Transverse colon (tissue), 4 donors: Measurements from ENCODE around the gene CEP78. TPM values are rescaled to one million over a fixed set of nuclear protein-coding genes. Genes with fewer than 3 reads are reported as not detected.
"Not testable (repeated sequence)": the region's sequence is repeated elsewhere in the genome, so short reads cannot be mapped to it uniquely, and the experiment has no call there.

Experiments
- DNase-seq: peaks from one replicate; pipeline ENCODE4 v3.0.0-alpha.2; 2019
- H3K27ac ChIP-seq, 4 donors: fragments of 200-600 bp; sonication (generic); 2 replicates each; pipeline ENCODE4 v1.5.1; 2016 to 2018; ENCODE audit warnings: inconsistent platforms in 4 of 4
- H3K27me3 ChIP-seq: fragments of 200-600 bp; sonication (generic); 2 replicates; pipeline ENCODE4 v1.5.1; 2017; ENCODE audit warnings: inconsistent platforms
- H3K36me3 ChIP-seq, 4 donors: fragments of 200-600 bp; sonication (generic); 2 replicates each; pipeline ENCODE4 v1.5.1; 2017 to 2019; ENCODE audit warnings: inconsistent platforms in 4 of 4
- H3K4me1 ChIP-seq, 4 donors: fragments of 200-600 bp; sonication (generic); 2 replicates each; pipeline ENCODE4 v1.5.1; 2017 to 2020; ENCODE audit warnings: inconsistent platforms in 4 of 4
- H3K4me3 ChIP-seq, 4 donors: fragments of 200-600 bp; sonication (generic); 1 replicate in 1 of 4; 2 replicates in 3 of 4; pipeline versions ENCODE4 v1.5.1 to v1.6.1; 2017 to 2019; ENCODE audit warnings: inconsistent platforms in 4 of 4
- H3K9me3 ChIP-seq, 2 donors: fragments of 200-600 bp; sonication (generic); 2 replicates each; pipeline ENCODE4 v1.5.1; 2017 to 2019; ENCODE audit warnings: inconsistent platforms in 2 of 2
- CTCF ChIP-seq, 5 experiments: fragments of 200-600 bp in 3 of 5; fragments of 450-650 bp in 2 of 5; sonication (generic) in 3 of 5; IDR thresholded peaks; 1 replicate in 2 of 5; 2 replicates in 3 of 5; pipeline ENCODE4 v1.5.1; 2016 to 2017; ENCODE audit warnings: antibody characterized with exemption in 5 of 5, inconsistent platforms in 3 of 5, mild to moderate bottlenecking in 2 of 5, moderate library complexity in 1 of 5
- EP300 ChIP-seq: sonication (generic); formaldehyde crosslinking; IDR thresholded peaks from one replicate; pipeline ENCODE4 v1.6.1; 2017; ENCODE audit warnings: antibody characterized with exemption, low read depth
- POLR2A ChIP-seq: fragments of 450-650 bp; IDR thresholded peaks from one replicate; pipeline ENCODE4 v1.6.1; 2016; ENCODE audit warnings: antibody characterized with exemption, mild to moderate bottlenecking, moderate library complexity
- POLR2AphosphoS5 ChIP-seq, 3 donors: sonication (generic); formaldehyde crosslinking; IDR thresholded peaks; one replicate each; pipeline ENCODE4 v1.6.1; 2016; ENCODE audit warnings: antibody characterized with exemption in 3 of 3
- whole genome bisulfite sequencing, 2 donors: methylation state at CpG; one replicate each; pipeline ENCODE4 v1.1.5; 2018; ENCODE audit warnings: low coverage in 1 of 2; 5-methylcytosine and 5-hydroxymethylcytosine counted together
- in situ Hi-C, 4 donors: fragments of 200-750 bp; cut with MboI; loops; one replicate each; pipeline versions ENCODE4 v1.15.0 to v1.15.1; 2017; ENCODE audit warnings: low sequenced_read_pairs in 3 of 4, low pct_ligation_motif_present in 1 of 4, low pct_unique_long_range_greater_than_20kb in 1 of 4
- intact Hi-C: fragments of 100-400 bp; cut with DNase I; formaldehyde crosslinking; loops from one replicate; pipeline ENCODE4 v1.15.1; 2023; ENCODE audit warnings: low total_unique reads
- total RNA-seq, 4 donors: library from RNA; depleted of rRNA; stranded (reverse); fragments of >200 nt; gene quantifications; one replicate each; pipeline ENCODE4 v1.1.0, GENCODE V29; 2016

CEP78 gene
- total RNA-seq, 4 donors from 2014 or later = 2.6 to 7.3 (median 4.3) TPM

- WGBS, 2 donors = 70 to 78% methylated on average over 2 to 5 of the region's 5 CpGs
- DNase-seq = no peak
- intact Hi-C loops = no loop called here
These were observed 46.4 kb upstream of the CEP78 start for GRCh38 chr9:78189461-78189860.

GRCh38 chr9:78191931-78192330 lies 43.9 kb upstream of the CEP78 start:
- TF ChIP-seq POLR2AphosphoS5 (IDR thresholded peaks at IDR 0.05) = no peak
- no peak for TF ChIP-seq EP300
- in situ Hi-C loops (no loop called here), intact Hi-C loops (no loop called here)
- DNase-seq = no peak
- H3K4me1 ChIP-seq = no peaks in the 10 kb centered on the region
- H3K36me3 ChIP-seq = no peaks in the 10 kb centered on the region
- H3K27ac ChIP-seq = no peak overlapping the region
- no peaks in the 10 kb centered on the region for H3K9me3 ChIP-seq
- no peak overlapping the region for H3K4me3 ChIP-seq
- H3K27me3 ChIP-seq = no peaks in the 10 kb centered on the region

More at GRCh38 chr9:78189461-78189860, 46.4 kb upstream of the CEP78 start:
- no peaks in the 10 kb centered on the region for H3K4me1 ChIP-seq
- TF ChIP-seq CTCF (IDR thresholded peaks at IDR 0.05) = no peak
- TF ChIP-seq POLR2AphosphoS5 (IDR thresholded peaks at IDR 0.05) = no peak
- no peak for TF ChIP-seq EP300
- no peak for TF ChIP-seq POLR2A
- no peak overlapping the region for H3K27ac ChIP-seq
- H3K27me3 ChIP-seq = no peaks in the 10 kb centered on the region
- in situ Hi-C loops = no loop called here
- no peaks in the 10 kb centered on the region for H3K36me3 ChIP-seq
- no peaks in the 10 kb centered on the region for H3K9me3 ChIP-seq
- no peak overlapping the region for H3K4me3 ChIP-seq

GRCh38 chr9:78196258-78196657 lies 39.6 kb upstream of the CEP78 start:
- Histone ChIP-seq H3K36me3 (no peaks in the 10 kb centered on the region), H3K4me3 (no peak overlapping the region), H3K9me3 (no peaks in the 10 kb centered on the region), H3K27ac (no peak overlapping the region), H3K4me1 (peaks cover 0 to 4% (median 4%) of the 10 kb centered on the region in 4 donors), H3K27me3 (no peaks in the 10 kb centered on the region)
- in situ Hi-C loops (no loop called here), intact Hi-C loops (no loop called here)
- WGBS, 2 donors = 86 to 100% methylated on average over 1 of the region's 1 CpG
- TF ChIP-seq EP300 (no peak), CTCF (IDR thresholded peaks at IDR 0.05) (no peak), POLR2AphosphoS5 (IDR thresholded peaks at IDR 0.05) (no peak), POLR2A (no peak)
- DNase-seq = no peak

GRCh38 chr9:78201158-78201777 lies 34.6 kb upstream of the CEP78 start:
- DNase-seq = peak; percentile 53
- intact Hi-C loops = not testable (repeated sequence)

GRCh38 chr9:78207319-78207718 lies 28.6 kb upstream of the CEP78 start:
- H3K36me3 ChIP-seq = no peaks in the 10 kb centered on the region
- in situ Hi-C loops = no loop called here
- no peak overlapping the region for H3K27ac ChIP-seq
- WGBS, 2 donors = 58 to 76% methylated on average over 2 of the region's 2 CpGs
- TF ChIP-seq POLR2A (no peak), EP300 (no peak)
- H3K9me3 ChIP-seq = no peaks in the 10 kb centered on the region
- H3K27me3 ChIP-seq = no peaks in the 10 kb centered on the region
- no peaks in the 10 kb centered on the region for H3K4me1 ChIP-seq
- no peak for DNase-seq
- intact Hi-C loops = no loop called here
- no peak overlapping the region for H3K4me3 ChIP-seq

More at GRCh38 chr9:78201158-78201777, 34.6 kb upstream of the CEP78 start:
- H3K36me3 ChIP-seq, H3K9me3 ChIP-seq, H3K4me3 ChIP-seq, in situ Hi-C loops, H3K4me1 ChIP-seq, H3K27ac ChIP-seq, H3K27me3 ChIP-seq: not testable (repeated sequence)
- WGBS, 2 donors = 25% methylated on average over 16 of the region's 16 CpGs; no CpG with 5 or more reads in 1 of the 2 donors

- H3K4me3 ChIP-seq = no peak overlapping the region
- H3K36me3 ChIP-seq = no peaks in the 10 kb centered on the region
- in situ Hi-C loops (no loop called here), intact Hi-C loops (no loop called here)
- DNase-seq = no peak
- no peak overlapping the region for H3K27ac ChIP-seq
- H3K9me3 ChIP-seq = no peaks in the 10 kb centered on the region
- TF ChIP-seq EP300 (no peak), POLR2AphosphoS5 (IDR thresholded peaks at IDR 0.05) (no peak), POLR2A (no peak), CTCF (IDR thresholded peaks at IDR 0.05) (no peak)
- H3K27me3 ChIP-seq = no peaks in the 10 kb centered on the region
- WGBS, 2 donors = 61 to 76% methylated on average over 4 of the region's 4 CpGs
- no peaks in the 10 kb centered on the region for H3K4me1 ChIP-seq
These were observed 28.0 kb upstream of the CEP78 start for GRCh38 chr9:78207901-78208300.
